Fibroblast of the aortic adventitia (primary cell): ENCODE results near the gene DENND1B. TPM values are rescaled to one million over a fixed set of nuclear protein-coding genes. Genes with fewer than 3 reads are reported as not detected.

Experiments used
- DNase-seq: peaks from one replicate; pipeline ENCODE4 v3.0.0-alpha.2; 2010; ENCODE audit warnings: low read depth
- H3K4me3 ChIP-seq: 2 replicates; pipeline ENCODE4 v1.5.1; 2011; ENCODE audit warnings: low read depth, mild to moderate bottlenecking, control low read depth, low read length, moderate library complexity
- CTCF ChIP-seq: IDR thresholded peaks from 2 replicates; pipeline ENCODE4 v1.5.1; 2011; ENCODE audit warnings: mild to moderate bottlenecking, low read length, control low read depth, inconsistent platforms; ENCODE audit not compliant: insufficient read depth
- total RNA-seq: library from RNA; depleted of rRNA; stranded (reverse); fragments of >200 nt; gene quantifications from 2 replicates; pipeline ENCODE4 v1.2.3, GENCODE V29; 2012; ENCODE audit warnings: low replicate concordance

Gene DENND1B
- total RNA-seq, 1 donor: 19.5 TPM

GRCh38 chr1:197471248-197471985 lies 303.9 kb downstream of the DENND1B start:
- no peak overlapping the region for H3K4me3 ChIP-seq
- peak; percentile 69 for DNase-seq
- TF ChIP-seq CTCF: no peak

- H3K4me3 ChIP-seq: no peak overlapping the region
- TF ChIP-seq CTCF: no peak
- DNase-seq: no peak
These were observed 304.9 kb downstream of the DENND1B start for GRCh38 chr1:197470330-197470729.

DNA sequence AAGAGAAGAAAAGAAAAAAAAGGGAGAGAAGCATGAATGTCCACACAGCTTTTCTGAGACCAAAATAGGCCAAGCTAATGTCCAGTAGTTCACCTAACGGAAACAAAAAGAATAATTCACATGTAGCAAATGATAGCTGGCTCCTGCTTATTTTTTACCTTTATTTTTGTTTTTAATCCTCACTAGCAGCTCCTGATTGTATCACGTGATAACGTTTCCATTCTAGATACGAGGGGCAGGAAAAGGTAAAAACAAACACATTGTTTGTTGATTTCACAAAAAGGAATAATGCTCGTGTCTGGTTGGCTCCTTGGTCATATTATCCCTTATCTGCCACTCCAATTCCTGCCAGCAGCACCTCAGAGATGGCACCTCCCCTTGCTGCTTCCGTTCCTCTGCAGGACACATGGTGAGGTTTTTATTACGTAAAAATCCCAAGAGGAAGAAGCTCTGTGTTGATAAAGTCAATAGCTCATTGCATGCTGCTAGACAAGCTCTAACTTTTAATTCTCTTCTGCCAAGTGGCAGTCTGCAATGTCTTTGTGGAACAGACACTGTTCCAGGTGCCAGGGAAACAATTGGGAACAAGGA lies 305.6 kb downstream of the DENND1B start:
- no peak overlapping the region for H3K4me3 ChIP-seq
- TF ChIP-seq CTCF: no peak
- DNase-seq: no peak

DNA sequence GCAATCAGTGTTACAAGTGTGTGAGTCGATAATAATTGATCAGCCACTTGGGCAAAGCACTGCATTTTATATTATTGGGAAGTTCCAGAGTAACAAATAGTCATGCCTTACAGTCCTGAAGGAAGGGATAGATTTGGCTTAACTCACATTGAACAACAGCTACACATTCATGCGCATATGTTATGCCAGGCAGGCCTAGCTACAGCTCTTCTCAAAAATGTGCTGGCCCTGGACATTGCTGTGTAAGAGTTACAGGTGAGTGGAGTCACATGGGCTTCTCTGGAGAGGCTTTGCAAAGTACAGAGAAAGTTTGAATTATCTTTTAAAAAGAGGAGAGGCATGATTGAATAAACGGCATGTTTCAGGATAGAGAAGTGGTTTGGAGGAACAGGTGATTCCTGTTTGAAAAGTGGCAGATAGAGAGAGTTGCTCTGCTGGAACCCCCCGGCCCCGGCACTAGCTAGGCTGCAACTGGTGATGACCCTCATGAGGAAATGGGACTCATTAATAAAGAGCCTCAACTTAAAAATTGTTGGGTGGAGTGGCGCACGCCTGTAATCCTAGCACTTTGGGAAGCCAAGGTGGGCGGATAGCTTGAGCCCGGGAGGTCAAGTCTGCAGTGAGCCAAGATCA lies 306.6 kb downstream of the DENND1B start:
- no peak overlapping the region for H3K4me3 ChIP-seq
- TF ChIP-seq CTCF: no peak
- no peak for DNase-seq

DNA sequence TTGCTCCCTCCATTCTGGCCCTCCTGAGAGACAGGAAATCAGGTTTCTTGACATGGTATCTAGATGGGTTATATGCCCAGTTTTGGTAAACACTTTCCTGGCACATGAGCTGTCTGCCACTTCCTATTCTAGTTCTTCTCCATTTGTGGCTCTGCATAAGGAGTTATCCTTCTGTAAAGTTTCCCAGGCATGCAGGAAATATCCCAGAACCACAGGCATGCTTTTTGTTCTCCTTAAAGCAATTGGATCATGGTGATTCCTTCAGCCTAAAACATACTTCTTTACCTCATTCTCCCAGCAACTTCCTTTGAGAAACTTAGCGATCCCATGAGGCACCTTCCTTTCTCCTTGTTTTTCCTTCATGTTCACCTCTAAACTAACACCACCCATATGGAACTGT lies 307.4 kb downstream of the DENND1B start:
- no peak for TF ChIP-seq CTCF
- peak; percentile 81 for DNase-seq
- no peak overlapping the region for H3K4me3 ChIP-seq

- no peak for DNase-seq
- no peak for TF ChIP-seq CTCF
These were observed 308.5 kb downstream of the DENND1B start for GRCh38 chr1:197466813-197467212.

More at GRCh38 chr1:197466813-197467212, 308.5 kb downstream of the DENND1B start:
- H3K4me3 ChIP-seq: no peak overlapping the region
